GM19025 (cell line): ENCODE measurements around the gene SIRPG.
"Not testable (repeated sequence)": the region's sequence is repeated elsewhere in the genome, so short reads cannot be mapped to it uniquely, and the experiment has no call there.

ENCODE experiments used
- ATAC-seq: cut with Tn5 transposase; IDR thresholded peaks from one replicate; pipeline ENCODE4 v1.9.1; 2021; ENCODE audit warnings: mild to moderate bottlenecking, low read depth, moderate library complexity; ENCODE audit not compliant: unreplicated experiment

Gene SIRPG

GRCh38 chr20:1610404-1610803, 47.2 kb downstream of the SIRPG start:
- ATAC-seq, result not testable (repeated sequence)

GRCh38 chr20:1608678-1609347, 48.8 kb downstream of the SIRPG start:
- ATAC-seq, result not testable (repeated sequence)

GRCh38 chr20:1600736-1601135, 56.8 kb downstream of the SIRPG start:
- no peak for ATAC-seq

- no peak for ATAC-seq
Measured at GRCh38 chr20:1595333-1595732, 62.2 kb downstream of the SIRPG start.

GRCh38 chr20:1588533-1589460, 68.8 kb downstream of the SIRPG start:
- ATAC-seq, result no peak

- ATAC-seq, result no peak
Measured at GRCh38 chr20:1587781-1588532, 69.6 kb downstream of the SIRPG start.

- ATAC-seq, result no peak
Measured at GRCh38 chr20:1579488-1579887, 78.1 kb downstream of the SIRPG start.
